T-helper 9 cell (primary cell): ENCODE results near the gene EPB41L2.
"Not testable (repeated sequence)": the region's sequence is repeated elsewhere in the genome, so short reads cannot be mapped to it uniquely, and the experiment has no call there.

Source experiments
- DNase-seq: peaks from one replicate; pipeline ENCODE4 v3.0.0-alpha.2; 2020

The EPB41L2 gene

DNA sequence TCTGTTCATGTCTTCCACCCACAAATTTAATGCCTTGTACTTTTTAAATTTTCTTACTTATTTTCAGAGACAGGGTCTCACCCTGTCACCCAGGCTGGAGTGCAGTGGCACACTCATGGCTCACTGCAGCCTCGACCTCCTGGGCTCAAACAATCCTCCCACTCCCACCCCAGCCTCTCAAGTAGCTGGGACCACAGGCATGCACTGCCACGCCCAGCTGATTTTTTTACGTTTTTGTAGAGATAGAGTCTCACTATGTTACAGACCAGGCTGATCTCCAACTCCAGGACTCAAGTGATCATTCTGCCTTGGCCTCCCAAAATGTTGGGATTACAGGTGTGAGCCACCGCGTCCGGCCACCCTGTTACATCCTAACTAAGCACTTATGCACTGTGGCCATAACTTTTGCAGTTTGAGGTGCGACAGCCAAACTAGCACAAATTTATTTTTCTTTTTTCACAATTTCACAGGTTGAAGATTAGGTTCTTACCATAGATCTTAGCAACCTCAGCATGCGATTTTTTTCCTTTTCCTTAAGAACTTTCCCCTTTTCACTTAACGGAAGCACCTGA is 92.1 kb downstream of the EPB41L2 start:
- DNase-seq, result no peak

DNA sequence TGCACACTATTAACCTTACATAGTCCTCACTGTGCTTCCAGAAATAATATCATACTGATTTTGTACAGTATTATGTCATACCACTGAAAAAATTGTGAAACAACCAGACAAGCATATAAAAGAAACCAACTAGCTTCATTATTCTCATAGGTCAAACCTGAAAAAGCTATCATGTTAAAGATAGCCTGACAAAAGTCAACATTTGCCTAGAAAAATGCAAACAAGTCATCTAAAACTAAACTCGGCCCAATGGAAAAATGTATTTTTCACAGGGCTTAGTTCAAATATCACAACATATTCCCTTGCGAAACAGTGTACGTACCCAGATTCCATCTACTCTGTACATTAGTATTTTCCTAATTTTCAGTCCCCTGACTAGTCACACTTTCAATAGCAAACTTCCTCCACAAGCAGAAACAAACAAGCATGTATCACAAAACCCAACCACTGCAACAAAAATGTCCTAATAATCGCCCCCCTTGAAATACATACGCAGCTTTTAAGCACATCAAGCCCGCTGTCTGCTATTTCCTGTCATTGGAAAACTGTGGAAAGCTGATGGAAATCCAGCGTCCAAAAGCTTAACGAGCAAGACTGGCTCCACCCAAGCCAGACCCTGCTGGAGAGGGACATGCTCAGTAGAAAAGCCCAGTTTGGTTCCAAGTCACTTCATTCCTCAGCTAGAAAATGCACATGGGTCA is 93.1 kb downstream of the EPB41L2 start:
- DNase-seq, result no peak

DNA sequence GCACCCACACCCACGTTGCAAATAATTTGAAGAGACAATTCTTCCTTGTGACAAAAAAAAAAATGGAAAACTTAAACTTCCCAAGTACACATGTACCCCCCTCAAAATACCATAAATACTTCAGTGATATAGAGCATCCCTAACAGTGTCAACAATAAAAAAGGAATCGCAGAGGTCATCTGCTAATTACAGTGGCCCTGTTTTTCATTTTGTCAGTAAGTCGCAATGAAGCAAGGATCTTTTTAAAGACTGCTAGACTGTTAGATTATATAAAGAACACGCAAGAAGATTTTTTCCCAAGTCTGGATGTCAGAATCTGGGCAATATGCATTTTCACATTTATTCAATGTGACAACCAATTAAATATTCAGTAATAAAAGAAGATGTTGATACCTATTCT is 93.9 kb downstream of the EPB41L2 start:
- DNase-seq, result no peak

DNA sequence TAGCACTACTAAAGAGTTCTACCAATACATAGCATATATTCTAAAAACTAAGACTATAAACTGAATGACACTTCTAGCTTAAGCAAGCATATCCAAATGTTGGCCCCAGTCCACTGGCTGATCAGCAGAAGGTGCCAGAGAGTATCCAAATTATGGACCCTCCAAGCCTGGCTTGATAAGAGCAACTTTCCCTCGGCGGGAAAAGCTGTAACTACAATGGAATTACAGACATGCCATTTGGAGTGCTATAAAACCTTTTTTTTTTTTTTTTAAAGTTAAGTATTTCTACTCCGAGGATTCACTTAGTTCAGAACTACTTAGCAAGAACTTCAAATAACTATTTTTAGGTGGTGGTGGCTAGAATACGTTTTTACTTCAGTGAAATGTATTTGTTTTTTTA is 94.6 kb downstream of the EPB41L2 start:
- DNase-seq, result no peak

DNA sequence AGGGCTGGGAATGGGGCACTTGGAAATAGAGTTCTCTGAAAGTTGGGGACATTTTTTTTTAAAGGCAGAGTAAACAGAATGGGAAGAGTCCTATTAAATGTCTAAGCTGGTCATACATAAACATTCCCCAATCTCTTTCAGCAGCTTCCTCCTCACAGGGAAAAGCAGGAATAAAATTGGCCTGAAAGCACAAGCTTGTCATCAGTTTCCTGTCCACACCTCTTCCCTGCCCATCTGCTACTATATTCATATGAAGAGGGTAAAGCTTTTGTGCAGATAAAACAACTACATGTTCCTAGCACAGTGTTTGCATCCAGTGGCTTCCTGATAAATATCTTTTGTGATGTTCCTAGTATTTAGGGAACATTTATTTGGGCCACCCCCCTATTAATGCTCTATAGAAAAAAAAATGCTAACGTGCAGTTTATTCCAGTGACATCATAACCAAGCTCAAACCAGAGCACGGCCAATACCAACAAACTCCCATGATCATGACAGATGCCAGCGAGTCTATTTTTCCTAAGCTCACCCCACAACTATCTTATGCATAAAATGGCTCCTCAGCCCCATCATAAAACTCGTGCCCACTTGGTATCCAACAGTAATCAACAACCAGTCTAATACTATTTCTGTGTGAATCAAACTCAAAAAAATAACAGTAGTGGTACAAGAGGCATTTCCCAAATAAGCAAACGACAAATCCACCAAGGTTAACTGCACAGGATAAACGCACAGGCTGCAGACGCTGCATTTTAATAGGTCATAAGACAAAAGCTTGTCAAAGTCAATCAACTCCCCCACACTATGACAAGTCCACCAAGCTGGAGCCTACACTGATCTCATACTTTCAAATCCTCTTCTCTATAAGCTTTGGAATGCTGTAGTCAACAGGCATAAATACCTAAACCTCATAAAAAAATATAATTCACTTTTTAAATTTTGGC is 95.3 kb downstream of the EPB41L2 start:
- DNase-seq, result no peak

DNA sequence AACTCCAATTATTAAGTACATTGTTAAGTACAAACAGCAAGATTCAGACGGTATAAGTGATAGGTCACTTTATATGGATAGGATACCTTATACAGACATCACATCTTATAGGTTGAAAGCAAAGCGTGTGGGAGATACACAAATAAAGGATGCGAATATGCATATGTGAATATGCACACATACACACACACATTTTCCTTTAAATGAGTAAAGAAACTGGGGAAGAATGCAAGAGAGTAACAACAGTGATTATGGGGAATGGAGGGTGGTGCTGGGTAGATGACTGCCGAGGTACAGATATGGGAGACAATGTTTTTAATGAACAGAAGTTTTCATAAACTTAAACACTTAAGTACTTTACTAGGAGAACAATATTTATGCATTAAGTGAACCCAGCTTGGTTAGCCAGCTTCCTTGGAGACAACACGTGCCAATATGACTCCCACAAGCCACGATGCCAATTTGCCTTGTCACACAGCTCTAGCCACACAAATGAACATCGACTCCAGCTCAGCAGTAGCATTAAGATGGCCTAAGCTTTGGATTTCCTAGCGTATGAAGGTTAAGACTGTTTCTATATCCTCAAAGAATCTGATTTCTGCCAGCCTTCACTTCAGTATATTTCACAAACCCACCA is 96.6 kb downstream of the EPB41L2 start:
- DNase-seq, result no peak

DNA sequence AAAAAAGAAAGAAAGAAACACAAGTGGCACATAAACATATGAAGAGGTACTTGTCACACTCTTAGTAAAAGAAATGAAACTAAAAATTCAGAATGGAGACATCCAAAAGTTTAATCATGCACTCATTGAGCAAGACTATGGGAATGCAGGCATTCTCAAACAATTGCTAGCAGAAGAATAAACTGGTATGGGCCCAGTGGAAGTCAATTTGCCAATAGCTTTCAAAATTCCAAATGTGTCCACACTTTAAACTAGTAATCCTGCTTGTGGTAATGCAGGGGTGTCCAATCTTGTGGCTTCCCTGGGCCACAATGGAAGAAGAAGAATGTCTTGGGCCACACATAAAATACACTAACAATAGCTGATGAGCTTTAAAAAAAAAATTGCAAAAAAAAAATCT is 97.4 kb downstream of the EPB41L2 start:
- DNase-seq, result no peak

DNA sequence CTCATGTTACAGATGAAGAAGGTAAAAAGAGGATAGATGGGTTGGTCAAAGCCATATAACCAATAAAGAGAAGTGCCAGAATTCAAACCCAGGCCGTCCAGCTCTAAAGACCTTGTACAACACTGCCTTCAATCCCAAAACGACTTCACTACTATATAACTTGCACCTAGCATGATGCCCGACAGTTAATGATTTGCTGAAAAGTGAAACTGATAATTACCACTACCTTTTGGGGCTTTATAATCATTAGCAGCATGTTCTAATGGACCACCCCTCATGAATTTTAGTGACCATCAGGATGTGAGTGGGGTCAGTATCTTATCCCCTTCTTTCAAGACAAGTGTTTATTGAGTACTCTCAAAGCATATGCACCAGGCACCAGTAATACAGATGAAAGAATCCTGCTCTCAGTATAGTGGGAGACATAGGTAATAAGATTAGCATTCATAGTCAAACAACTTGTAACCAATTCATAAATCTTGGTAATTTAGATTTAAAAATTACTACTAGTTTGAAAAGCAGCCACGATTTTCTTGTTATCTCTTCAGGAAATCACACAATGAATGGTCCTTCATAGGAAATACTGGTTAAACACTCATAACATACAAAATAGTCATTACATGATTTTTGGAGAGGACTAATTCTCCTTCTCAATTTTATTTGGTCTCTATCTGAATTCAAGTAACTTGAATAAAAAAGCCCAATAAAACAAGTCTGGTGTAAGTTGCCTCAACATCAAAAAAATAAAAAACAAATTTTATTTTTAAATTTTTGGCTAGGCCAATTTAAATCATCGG is 98.0 kb downstream of the EPB41L2 start:
- DNase-seq, result no peak

DNA sequence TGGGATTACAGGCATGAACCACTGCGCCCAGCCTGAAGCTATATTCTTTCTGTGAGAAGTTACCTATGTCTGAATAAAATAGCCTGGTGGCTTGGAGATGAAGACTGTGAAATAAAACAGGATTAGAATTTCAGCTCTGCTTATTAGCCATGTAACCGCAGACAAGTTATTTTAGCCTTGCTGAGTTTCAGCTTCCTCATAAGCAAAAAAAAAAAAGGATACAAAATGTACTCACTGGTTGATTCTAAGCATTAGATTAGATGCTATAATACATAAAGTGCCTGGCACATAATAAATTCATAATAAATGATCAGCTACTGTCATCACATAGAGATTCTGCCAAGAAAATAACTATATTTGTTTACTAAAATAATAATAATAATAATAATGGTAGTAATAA is 98.8 kb downstream of the EPB41L2 start:
- no peak for DNase-seq

DNA sequence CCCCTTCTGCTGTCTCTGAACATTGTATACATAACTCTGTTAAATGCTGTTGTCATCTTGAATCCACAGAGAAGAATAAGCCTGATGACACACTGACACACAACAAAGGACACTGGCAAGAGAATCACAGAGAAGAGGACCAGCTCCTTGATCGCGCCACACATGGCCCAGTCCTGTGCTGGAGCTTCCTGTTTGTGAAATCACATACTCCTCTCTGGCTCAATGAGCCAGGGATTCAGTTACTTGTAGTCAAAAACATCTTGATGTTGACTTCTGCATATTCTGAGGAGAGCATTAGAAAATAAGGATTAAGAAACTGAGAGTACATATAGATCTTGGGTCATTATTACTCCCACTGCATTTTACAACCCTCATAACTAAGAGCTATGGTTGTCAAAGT is 100.1 kb downstream of the EPB41L2 start:
- no peak for DNase-seq

DNA sequence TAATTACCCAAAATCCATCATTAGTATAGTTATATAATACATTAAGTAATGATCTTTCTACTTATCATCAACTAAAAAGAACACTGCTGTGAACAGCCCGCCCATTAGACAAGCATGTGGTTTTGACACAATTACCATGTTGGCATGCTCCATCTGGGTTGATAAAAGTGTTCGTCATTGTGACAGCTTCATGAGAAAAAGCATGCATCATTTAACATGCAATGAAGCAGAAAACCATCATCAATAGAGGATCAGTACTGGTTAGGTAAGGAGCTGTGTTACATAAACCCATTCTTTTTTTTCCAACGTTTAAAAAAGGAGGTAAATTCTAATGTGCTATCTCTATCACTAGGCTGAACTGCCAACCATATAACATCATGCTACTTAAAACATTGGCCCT is 101.9 kb downstream of the EPB41L2 start:
- no peak for DNase-seq

DNA sequence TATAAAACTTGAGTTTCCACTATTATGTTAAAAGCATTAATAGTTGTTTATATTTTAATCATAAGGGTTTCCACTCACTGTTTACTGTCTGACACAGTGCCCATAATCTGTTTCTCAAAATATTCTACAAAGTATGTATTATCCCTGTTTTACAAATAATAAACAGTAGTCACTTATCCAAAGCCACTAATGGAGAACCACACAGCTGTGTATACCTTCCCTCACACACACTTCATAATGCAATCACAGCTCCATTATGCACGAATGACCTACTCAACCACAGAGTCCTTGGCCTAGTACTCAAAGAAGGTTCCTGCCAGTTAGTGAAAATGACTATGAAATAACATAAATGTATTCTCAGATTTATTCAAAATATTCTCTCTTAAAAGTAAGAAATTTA is 103.1 kb downstream of the EPB41L2 start:
- DNase-seq, result no peak

DNA sequence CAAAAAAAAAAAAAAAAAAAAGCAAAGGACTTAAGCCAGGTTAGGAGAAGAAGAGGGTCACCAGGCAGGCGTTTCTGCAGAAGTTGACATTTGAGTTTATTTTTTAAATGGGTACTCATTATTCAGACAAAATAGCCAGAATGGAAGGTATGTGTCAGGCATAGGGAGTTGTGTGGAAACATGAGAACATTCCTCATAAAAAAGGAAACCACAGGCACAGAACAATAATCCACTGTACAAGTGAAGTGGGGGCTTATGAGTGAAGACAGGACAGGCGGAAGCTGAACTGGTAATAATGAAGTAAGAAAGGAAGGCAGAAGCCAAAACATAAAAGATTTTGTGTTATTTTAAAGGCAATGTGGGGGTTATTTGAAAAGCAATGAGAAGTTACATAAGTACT is 104.6 kb downstream of the EPB41L2 start:
- no peak for DNase-seq

DNA sequence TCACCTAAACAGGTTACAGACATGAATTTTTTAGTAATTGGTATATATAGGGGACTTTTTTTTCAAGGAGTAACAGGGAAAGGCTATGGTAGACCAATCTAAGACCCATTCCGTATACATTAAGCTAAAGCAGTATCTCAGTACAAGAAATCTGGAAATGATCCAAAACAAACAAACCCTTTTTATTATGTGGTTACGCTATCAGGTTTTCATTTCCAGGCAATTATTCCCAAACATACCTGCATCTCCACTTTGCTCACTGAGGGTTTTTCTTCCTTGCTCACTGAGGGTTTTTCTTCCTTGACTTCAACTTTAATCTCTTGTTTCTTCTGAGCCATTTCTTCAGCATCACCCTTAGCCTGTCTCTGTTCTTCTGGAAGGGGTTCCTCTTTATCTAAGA is 107.3 kb downstream of the EPB41L2 start:
- no peak for DNase-seq

DNA sequence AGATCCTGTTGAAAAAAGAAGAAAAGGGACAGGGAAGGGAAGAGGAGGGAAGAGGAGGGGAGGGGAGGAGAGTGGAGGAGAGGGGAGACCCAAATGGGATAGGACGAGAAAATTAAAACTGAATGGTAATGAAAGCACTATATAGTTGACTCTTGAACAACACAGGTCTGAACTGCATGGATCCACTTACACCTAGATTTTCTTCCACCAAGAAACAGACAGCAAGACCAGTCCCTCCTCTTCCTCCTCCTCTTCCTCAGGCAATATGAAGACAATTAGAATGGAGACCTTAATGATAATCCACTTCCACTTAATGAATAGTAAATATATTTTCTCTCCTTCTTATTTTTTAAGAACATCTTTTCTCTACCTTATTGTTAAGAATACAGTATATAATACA is 113.5 kb downstream of the EPB41L2 start:
- no peak for DNase-seq

DNA sequence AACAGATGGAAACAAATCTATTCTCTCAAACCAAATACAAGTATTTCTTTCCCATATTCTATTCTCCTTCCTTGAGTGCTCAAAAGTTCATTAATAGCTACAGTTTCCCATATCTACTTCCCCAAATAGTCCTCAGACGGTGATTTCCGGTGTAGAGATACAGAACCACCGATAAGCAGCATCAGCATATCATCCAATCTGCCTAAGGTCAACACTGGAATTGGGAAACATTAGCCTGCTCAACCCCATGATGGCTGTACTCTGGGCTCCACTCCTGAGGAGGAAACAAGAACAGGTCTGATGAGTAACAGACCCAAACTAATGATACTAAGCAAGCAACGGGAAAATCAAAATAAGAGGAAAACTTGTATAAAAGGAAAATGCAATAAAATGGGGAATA is 115.6 kb downstream of the EPB41L2 start:
- DNase-seq, result no peak

DNA sequence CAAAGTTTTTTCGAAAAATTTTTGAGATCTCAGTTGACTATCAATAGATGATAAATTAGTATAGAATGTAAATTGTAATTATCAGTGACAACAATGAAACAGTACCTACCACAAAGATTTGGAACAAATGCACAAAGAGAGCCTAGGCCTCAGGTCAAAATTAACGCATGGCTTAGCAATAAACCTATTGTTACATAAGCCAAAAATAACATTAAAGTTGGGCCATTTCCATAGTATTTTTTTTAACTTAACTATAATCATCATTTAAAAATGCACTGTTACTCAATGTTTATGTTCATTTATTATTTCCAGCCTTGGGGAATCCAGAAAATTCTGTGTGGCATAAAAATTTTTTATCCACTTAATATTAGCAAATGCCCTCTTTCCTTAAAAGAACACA is 117.0 kb downstream of the EPB41L2 start:
- DNase-seq, result no peak

DNA sequence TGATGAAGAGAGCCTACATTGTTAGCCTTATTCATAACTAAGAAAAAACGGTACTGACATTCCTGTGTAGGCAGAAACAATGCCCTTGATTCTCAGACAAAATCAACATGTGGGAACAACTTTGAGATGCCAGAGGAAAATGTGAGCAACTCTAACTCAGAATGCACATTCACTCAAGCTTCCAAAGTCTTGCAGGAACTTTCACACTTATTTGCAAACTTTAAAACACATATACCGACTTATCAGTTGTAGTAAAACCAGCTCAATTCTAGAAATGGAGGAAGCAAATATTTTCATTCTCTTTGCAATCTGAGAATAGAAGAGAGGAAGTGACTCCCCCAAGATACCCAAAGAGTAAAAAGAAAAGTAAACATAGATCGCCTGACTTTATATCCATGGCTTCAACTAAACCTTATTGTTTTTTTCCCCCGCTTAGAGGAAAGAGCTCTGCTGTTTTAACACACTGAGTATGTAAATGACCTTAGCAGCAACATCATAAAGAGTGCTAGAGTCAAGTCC is 117.6 kb downstream of the EPB41L2 start:
- no peak for DNase-seq

DNA sequence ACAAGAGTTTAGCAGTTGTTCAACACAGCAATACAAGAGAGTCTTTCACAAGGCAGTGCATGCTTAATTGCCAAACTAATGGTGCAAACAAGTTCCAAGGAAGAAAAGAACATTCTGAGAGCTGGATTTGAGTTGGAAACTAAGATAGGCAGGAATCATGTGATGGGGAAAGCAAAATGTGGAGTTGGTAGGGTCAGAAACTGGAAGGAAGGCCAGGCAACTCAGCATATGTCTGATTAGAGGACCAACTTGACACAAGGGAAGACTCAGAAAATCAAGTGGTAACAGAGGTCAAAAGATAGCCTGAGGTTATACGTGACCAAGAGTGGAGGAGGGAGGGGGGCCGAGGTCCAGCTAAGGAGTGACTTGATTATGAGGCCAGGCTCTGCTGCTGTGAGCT is 118.6 kb downstream of the EPB41L2 start:
- DNase-seq, result no peak

DNA sequence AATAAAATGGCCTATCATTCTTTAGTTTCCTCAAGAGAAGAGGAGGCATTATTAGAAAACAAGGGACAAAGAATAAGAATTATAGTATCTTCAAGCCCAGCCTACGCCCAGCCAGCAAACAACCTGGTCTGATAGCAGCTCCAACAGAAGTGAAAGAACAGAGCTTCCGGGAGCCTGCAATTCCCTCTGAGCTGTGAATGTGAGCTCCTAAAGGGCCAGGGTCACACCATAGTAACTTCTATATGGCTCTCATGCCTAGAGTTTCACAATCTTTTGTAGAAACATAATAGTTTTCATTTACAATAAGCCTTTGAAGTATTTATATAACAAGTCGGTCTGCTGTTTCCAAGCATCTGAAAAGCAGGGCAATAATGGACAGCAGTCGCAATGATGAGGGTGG is 119.3 kb downstream of the EPB41L2 start:
- no peak for DNase-seq

DNA sequence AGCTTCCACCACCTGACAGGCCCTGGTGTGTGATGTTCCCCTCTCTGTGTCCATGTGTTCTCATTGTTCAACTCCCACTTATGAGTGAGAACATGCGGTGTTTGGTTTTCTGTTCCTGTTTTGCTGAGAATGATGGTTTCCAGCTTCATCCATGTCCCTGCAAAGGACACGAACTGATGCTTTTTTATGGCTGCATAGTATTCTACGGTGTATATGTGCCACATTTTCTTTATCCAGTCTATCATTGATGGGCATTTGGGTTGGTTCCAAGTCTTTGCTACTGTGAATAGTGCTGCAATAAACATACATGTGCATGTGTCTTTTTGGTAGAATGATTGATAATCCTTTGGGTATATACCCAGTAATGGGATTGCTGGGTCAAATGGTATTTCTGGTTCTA is 120.3 kb downstream of the EPB41L2 start:
- not testable (repeated sequence) for DNase-seq

DNA sequence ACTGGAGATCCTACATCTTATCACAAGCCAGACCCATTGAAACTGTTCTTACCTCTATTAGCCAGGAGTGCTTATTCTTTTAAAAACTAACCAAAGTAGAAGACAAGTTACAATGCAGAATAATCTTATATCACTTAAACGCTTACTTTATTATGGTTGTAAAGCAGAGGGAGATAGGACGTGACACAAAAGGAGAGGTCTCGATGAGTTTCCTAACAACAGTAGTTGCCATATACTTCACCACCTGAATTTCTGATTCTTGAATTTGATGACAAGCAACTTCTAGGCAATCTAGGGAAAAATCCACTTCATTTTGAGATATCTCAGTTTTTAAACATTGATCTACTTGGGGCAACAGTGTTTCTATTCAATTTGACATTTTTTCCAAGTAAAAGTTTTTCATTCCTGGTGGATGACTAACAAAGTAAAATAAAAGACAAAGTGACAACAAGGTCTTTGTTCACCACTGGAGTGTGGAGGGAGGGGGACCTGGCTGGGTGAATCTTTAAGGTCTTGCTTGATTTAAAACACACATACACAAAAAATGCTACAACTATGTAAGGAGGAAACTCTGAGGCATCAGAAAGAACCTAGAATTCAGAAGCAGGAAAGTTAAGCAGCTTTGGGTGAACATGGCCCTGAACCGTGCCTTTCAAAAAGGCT is 125.0 kb downstream of the EPB41L2 start:
- no peak for DNase-seq
